HG03280 (cell line): Measurements from ENCODE around the gene PLXNB3.
"Not testable (repeated sequence)": the region's sequence is repeated elsewhere in the genome, so short reads cannot be mapped to it uniquely, and the experiment has no call there.

ENCODE experiments used
- ATAC-seq: cut with Tn5 transposase; IDR thresholded peaks from one replicate; pipeline ENCODE4 v1.9.1; 2021; ENCODE audit warnings: mild to moderate bottlenecking, moderate library complexity; ENCODE audit not compliant: unreplicated experiment

Gene PLXNB3

DNA sequence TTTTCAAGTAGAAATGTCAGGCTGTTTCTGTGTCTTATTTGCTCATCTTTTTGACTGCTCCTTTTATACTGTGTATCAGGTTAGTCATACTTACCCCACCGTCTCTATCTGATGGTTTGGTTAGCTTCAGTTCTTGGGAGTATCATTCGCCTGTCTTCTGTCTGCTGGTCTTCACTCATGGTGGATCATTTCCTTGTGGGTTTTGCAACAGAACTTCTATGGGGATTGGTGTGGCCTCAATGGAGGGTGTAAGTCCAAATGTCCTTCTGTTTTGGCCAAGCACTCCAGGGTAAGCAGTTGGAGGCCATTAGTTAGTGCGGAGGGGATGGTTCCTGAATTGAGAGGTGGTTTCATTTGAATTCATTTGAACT is 32.2 kb upstream of the PLXNB3 start:
- no peak for ATAC-seq

DNA sequence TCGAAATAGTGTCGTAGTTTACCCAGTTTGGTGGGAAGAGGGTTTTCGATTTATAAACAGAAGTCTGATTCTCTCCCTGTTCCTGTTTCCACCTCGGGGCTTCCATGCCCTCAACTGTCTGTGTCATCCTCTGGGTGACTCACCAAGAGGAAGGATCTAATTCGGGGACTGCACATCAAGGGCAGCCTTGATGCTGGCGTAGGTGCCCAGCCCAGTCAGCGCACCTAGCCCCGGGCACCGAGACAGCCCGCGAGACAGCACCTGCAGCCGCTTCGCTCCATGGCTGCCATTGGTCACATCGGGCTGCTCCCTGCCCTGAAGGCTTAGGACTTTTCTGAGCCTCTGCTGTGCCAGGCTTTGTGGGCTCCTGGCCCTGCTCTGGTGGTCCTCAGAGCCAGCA is 31.6 kb upstream of the PLXNB3 start:
- no peak for ATAC-seq

DNA sequence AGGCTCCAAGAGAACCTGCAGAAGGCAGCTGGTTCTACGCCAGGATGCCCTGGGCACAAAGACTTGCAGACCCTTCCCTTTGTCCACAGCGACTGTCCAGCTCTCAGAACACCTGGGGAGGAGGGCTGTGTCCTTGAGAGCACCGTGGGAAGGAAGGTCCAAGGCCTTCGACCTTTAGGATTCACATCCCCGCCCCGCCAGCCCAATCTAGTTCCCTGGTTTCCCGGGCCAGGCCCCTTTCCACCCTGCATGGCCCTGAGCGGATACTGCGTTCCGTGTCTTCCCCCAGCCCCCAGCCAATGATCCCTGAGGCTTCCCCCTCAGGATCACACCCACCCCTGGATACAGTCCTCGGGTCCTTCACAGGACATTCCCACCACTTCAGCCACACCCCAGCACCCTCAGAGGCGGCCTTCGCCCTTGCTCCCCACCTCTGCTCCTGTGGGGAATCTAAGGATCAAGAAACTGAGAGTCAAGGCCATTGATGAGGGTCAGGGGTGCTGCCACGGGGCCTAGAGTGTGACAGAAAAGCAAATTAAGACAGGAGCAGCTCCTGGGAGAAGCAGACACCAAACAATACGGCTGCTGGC is 30.3 kb upstream of the PLXNB3 start:
- ATAC-seq = no peak

DNA sequence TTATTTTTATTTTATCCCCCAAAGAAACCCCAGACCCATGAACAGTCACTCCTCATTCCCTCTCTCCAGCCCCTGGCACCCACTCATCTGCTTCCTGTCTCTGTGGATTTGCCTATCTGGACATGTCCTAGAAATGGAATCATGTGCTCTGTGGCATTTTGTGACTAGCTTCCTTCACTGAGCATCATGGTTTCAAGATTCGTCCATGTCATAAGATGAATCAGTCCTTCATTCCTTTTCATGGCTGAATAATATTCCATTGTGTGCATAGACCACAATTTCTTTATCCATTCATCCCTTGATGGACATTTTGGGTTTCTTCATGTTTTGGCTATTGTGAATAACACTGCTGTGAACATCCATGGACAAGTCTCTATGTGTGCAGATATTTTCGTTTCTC is 29.2 kb upstream of the PLXNB3 start:
- no peak for ATAC-seq

DNA sequence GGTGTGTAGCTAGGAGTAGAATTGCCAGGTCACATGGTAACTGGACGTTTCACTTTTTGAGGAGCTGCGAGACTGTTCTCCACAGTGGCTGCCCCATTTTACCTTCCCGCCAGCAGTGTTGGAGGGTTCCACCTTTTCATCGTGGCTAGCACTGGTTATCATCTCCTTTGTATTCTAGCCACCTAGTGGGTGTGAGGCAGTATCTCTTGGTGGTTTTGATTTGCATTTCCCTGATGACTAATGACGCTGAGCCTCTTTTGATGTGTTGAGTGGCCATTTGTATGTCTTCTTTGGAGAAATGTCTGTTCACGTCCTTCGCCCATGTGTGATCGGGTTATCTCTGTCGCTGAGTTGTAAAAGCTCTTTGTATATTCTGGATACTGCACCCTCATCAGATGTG is 28.8 kb upstream of the PLXNB3 start:
- ATAC-seq = no peak

DNA sequence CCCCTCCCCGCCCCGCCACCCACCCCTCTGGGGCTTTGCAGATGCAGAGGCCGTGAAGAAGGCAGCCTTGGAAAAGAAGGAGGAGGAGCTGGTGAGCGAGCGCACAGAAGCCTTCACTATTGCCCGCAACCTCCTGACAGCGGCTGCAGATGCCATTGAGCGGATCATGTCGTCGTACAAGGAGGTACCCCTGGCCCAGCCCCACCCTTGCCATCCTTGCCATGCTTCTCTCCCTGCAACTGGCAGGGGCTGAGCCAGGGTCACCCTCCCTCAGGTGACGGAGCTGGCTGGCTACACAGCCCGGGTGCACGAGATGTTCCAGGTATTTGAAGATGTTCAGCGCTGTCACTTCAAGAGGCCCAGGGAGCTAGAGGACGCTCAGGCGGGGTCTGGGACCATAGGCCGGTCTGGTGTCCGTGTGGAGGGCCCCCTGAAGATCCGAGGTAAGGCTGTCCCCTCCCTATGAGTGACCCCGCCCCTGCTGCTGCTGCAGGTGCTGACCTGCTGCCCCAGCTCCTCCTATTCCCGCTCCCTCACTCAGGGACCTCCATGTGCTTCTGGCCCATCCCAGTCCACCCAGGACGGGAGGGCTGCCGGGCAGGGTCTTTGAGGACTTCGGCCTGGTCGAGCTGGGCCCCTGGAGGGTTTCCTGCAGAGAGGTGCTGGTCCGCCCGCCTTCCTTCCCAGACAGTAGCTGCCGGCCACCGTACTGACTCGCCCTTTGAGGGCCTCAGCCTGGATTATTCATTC is 27.8 kb upstream of the PLXNB3 start:
- no peak for ATAC-seq

DNA sequence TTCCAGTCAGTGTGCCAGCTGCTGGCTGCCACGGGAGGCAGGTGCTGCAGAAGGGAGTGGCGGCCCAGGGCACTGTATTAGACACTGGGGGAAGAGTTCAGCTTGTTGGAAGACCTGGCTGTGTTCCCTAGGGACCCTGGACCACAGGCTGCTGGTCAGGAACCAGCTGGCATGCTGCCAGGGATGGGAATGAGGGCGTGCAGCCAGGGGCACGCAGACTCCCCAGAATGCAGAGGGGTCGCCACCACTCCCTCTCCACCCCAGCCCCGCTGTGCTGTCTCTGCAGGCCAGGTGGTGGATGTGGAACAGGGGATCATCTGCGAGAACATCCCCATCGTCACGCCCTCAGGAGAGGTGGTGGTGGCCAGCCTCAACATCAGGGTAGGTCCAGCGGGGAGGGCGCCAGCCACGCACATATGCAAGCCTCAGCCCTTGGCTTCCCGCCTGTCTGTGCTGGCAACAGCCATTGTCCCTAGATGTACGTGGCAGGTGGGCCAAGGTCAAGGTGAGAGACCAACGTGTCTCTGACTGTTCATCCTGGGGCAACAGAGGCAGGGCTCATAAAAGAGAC is 27.1 kb upstream of the PLXNB3 start:
- no peak for ATAC-seq

DNA sequence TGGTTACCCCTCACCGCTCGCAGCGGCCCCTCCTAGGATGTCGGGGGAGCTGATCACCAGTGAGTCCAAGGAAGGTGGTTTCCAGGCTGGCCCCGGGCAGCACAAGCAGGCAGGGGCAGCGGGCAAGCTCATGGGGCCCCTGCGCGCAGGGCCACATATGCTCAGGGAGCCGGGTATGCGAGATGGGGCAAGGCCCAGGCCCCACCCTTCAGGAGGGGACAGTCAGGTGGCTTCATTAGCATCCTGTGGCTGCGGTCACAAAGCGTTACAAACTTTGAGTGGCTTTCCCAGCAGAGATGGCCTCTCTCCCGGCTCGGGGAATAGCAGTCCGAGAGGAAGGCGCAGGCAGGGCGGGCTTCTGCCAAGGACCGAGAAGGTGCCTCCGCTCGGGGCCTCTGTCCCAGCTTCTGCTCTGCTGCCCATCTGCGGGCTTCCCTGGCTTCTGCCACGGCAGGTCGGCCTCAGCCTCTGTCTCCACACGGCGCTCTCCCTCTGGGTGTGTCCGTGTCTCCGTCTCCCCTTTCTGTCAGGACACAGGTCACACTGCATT is 25.9 kb upstream of the PLXNB3 start:
- no peak for ATAC-seq

DNA sequence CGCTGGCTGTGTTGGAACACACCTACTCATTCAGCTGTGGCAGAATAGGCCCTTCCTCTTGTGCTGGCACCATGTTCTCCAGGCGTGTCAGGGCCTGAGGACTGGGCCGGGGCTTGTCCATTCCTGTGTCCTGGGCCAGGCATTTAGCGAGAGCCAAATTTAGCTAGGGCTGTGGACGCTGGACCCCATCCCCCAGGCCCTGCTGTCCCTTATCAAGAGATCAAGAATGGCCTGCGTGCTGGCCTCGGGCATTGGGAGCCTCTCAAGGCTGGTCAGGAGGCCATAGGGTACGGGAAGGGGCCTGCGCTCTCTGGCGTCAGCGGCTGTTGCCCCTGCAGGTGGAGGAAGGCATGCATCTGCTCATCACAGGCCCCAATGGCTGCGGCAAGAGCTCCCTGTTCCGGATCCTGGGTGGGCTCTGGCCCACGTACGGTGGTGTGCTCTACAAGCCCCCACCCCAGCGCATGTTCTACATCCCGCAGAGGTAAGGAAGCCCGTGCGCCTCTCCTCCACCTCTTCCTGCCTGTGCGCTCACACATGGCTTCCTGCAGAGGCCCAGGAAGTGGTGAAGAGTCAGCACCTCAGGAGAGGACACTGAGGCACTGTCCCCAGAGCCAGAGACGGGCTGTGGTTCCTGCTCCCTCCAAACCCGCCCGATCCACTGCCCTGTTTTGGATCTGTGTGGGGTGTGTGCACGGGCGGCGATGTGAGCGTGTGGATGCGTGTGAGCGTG is 24.1 kb upstream of the PLXNB3 start:
- ATAC-seq = no peak

DNA sequence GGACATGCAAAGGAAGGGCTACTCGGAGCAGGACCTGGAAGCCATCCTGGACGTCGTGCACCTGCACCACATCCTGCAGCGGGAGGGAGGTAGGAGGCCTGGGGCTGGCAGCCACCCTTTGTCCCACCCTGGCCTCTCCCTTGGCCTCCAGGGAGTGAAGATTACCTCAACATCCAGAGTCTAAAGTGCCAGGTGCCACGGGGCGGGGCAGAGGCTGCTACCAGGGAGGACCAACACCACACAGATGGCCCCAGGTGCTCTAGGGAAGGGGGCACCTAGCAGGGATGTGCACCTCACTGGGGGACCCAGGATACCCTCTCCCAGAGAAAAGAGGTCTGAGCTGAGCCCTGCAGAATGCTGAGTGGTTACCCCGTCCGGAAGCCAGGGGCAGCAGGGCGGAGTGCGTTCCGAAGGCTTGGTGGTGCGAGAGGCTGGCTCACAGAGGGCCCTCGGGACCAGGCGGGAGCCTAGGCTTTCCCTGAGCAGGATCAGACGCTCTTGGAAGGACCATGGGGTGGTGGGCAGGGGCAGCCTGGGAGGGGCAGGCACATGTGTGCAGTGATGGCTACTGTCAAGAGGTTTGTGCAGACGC is 23.3 kb upstream of the PLXNB3 start:
- no peak for ATAC-seq

DNA sequence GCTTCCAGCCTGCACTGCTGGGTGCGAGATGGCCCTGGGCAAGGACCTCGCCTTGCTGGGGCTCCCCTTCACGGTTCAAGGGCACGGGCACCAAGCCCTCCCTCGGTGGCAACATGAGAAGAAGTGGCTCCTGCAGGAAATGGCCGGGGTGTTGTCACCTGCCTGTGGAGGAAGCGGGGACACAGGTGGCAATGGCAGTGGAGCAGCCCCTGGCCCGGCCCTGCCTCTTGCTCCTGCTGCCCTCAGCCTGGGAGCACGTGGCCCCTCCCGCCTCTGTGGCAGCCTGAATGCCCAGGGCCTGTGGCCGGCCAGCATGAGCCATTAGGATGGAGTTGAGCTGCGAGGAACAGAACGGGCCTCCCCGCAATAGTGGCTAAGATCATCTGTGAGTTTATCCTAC is 22.6 kb upstream of the PLXNB3 start:
- no peak for ATAC-seq

DNA sequence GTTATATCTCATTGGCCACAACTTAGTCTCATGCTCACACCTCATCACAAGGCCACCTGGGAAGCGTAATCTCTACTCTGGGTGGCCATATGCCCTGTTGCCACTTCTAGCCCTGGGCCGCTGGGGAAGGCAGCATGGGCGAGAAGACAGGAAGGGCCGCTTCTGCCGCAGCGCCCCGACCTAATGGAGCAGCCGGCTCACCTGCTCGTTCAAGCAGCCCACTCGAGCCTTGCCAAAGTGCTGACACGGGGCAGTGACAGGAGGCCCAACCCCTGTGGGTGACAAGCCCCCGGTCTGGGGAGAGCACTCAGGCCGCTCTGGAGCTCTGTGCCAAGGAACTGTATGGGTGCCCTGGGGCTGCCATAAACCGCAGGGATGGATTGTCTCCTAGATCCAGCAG is 21.9 kb upstream of the PLXNB3 start:
- ATAC-seq = not testable (repeated sequence)

DNA sequence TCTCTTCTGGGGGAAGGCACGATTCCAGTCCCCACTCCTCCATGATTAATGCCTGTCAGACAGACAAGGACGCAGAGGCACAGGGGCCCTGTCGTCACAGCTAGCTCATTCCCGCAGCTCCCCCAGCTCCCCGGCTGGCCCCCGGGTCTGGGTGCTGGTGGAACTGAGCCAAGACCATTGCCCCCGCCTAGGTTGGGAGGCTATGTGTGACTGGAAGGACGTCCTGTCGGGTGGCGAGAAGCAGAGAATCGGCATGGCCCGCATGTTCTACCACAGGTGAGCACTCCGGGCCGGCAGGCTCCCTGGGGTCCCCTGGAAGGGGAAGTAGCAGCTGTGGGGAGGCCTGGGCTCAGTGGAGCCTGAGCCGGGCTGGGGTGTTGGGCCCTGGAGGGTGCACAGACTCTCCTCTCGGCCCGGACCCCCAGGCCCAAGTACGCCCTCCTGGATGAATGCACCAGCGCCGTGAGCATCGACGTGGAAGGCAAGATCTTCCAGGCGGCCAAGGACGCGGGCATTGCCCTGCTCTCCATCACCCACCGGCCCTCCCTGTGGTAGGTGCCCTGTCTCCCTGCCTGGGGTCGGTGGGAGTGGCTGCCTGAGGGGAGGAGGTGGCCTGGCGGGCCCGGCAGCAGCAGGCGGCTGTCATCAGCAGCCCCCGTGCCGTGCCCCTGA is 21.1 kb upstream of the PLXNB3 start:
- not testable (repeated sequence) for ATAC-seq

DNA sequence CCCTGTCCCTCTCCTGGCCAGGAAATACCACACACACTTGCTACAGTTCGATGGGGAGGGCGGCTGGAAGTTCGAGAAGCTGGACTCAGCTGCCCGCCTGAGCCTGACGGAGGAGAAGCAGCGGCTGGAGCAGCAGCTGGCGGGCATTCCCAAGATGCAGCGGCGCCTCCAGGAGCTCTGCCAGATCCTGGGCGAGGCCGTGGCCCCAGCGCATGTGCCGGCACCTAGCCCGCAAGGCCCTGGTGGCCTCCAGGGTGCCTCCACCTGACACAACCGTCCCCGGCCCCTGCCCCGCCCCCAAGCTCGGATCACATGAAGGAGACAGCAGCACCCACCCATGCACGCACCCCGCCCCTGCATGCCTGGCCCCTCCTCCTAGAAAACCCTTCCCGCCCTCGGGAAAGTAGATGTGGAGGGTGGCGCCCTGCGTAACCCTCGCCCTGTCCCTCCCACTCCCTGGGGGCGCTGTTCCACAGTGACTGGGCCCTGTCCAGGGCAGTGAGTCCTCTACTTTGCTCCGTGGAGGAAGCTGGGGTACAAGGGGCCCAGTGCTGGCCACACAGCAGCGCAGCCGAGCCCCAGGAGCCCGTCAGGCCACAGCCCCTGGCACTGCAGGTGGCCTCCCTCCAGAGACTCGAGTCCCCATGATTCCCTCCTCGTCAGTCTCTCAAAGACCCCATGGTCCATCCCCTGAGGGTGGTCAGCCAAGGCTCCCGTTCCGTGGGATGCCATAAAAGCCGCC is 20.4 kb upstream of the PLXNB3 start:
- not testable (repeated sequence) for ATAC-seq

DNA sequence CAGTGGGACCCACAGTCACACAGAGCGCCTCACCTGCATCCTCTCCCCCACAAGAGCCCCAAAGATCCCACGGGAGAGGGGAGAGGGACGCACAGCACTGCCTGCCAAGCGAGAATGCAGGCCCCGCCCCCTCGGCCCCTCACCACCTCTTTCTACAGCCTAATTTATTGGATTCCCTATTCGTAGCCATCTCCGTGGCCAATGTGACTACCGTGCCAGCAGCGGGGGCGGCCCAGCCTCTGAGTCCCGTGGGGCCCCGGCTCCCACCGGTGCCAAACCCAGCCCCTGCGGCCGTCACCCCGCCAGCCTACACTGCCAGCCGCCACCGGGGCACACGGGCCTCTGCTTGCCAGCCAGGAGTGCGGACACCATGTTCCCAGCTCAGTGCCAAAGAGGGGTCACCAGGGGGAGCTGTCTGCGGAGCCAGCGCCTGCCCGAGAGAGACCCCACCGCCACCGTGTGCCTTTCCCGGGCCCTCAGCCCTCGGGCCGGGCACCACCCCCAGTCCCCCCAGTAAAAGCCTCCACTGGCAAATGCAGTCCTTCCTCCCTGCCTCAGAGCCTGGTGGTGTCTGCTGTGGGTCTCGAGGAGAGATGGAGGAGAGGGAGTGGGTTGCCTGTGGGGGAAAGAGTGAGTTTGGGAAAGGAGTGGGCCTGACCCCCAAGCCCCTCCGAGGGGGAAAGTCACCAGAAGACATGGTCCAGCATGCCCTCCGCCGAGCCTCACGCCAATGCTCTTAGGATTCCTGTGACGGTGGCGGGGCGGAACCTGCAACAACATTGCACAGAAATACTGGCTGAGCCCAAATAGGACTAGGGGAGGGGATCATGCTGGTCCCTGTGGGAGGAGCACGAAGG is 19.6 kb upstream of the PLXNB3 start:
- ATAC-seq = no peak

DNA sequence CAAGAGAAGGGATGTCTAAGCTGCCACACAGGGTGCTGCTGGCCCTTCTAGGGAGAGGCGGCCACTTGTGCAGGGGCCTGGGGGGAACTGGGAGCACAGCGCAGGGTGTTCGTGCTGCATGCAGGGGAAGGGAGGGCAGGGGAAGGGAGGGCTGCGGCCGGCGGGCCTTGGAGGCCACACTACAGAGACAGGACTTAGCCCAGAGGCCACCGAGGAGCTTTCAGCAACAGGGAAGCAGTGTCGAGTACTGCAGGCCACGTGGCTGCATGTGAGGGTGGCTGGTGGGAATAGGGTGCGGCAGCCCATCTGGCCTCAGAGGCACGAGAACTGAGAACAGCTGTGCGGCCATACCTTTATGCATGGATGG is 19.0 kb upstream of the PLXNB3 start:
- ATAC-seq = not testable (repeated sequence)

DNA sequence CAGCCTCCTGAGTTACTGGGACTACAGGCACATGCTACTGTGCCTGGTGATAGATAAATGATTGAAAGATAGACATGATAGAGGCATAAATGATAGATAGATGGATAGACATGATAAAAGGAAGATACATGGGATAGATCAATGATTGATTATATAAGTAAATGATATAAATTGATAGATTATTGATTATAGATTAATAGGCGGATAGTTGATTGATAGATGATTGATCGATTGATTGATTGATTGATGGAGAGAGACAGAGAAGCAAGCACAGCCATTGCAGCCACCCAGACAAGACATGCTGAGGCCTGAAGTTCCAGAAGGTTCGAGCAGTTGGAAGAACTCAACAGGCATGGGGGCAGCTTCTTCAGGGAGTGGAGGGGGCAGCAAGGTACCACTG is 17.7 kb upstream of the PLXNB3 start:
- ATAC-seq = no peak

DNA sequence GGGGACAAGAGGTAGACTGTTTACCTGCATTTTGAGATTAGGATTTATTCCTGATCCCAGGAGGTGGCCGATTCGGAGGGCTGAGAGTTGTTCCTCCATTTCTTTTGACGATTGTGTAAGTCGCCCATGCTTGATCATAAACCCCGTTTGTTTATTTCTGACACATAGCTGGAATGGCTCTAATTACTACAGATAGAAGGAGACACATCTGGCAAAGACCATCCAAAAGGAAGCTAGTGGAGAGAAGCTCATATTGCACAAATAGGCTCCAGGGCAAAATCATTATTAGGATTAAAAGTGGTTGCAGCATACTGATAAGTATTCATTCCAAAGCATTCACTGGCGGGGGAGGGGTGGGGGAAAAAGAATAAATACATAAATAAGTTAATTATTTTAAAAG is 17.1 kb upstream of the PLXNB3 start:
- not testable (repeated sequence) for ATAC-seq

DNA sequence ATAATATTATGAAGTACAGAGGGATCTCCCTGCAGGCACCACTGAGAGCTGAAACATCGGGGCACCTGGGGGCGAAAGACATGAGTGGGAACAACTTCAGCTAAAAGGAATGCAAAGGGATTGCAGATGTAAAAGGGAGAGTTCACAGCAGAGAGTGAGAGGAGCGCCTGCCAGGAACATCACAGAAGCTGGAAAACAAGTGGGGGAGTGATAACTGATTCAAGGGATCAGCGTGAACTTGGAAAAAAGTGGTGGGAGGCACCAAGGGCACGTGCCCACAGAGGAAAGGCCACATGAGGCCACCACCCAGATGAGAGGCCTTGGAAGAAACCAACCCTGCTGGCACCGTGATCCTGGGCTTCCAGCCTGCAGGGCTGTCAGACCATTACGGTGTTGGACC is 15.0 kb upstream of the PLXNB3 start:
- not testable (repeated sequence) for ATAC-seq
